ENCODE measurements around the gene MICU1.
"Not testable (repeated sequence)": the region's sequence is repeated elsewhere in the genome, so short reads cannot be mapped to it uniquely, and the experiment has no call there.

Gene MICU1

DNA sequence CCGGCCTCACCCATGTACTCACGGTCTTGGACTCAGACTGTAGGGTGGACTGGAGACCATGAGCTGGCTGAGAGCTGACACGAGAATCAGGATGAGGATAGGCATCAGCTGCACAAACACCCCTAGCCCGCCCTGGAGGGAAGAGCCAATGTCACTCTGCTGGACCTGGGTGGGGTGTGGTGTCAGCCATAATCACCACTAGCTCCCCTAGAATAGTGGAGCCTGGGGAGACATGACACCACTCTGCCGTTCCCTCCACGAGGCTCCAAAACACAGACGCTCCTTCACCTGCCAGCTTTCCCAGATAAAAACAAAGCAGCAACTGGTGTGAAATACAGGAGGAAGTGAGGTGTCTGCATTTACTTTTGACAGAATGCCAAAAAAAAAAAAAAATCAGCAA lies 287.7 kb downstream of the MICU1 start:
- DNase-seq, result no peak

DNA sequence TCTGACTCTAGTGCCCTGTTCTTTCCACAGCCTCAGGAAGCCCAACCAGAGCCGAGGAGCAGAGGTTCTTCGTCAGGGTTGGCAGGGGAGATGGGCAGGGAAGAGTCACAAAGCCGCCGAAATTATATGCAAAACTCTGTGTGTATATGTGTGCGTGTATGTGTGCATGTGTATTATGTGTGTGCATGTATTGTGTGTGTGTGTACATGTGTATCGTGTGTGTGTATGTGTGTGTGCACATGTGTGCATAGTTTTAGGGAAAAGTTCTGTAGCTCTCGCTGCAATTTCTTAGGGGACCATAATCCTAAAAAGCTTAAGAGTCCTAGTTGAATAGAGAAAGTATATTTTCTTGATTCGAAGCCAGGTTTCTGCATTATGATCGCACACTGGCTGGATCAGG lies 288.2 kb downstream of the MICU1 start:
- no peak for DNase-seq

DNA sequence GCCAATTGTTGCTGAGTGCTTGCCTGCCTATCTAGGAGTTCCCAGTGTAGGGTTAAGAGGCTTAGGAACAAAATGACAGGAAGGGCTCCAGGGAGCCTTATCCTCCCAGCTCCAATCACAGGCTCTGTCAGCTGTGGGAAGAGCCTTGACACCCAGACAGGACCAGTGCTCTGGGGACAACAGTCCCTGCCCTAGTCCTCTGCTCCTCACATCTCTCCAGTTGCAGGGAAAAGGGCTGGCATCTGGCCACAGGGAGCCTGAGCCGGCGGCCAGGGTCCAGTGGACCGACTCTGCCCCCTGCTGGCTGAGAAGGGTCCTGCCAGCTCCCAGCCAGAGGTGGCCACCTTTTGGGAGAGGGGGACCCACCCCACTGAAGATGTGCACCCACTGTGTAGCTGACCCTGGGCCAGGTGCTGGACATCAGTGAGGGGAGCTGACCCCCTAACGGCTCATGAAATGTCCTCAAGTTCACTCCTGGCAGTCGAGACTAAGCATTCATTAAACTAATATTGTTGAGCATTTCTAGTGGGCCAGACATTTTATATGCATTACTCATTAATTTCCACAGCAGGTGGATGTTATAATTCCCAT lies 288.7 kb downstream of the MICU1 start:
- DNase-seq, result peak; percentile 90

DNA sequence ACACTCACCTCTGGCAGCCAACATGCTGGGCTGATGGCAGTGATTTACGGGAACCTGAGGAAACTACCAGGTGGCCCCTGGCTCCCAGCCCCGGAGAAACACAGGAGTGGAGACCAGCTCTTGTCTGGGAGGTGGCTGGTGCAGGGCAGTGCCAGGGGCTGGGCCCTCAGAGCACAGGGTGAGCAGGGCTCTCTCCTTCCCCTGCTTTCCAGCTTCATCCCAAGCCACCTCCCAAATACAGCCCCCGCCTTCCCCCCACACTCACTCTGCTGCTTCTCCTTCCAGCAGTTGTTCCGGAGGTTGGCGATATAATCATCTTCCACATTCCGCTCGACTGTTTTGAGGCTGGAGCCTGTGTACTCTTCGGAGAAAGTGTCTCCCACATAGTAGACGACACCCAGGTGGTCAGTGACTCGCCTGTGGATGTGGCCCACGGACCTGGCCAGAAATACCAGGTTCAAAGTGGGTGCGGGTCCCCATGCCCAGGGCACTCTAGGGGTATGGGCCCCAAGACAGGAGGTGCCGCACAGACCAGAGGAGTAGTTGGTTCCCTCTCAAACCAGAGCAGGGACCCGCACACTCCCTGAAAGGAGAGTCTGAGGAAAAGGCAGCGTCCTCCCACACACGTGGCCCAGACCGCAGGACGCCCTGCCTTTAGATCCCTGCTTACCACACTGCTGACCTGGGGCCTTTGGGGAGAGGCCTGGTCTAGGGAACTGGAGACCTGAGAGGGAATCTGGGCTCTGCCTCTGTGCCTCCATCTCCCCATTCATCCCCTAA lies 289.4 kb downstream of the MICU1 start:
- no peak for DNase-seq

DNA sequence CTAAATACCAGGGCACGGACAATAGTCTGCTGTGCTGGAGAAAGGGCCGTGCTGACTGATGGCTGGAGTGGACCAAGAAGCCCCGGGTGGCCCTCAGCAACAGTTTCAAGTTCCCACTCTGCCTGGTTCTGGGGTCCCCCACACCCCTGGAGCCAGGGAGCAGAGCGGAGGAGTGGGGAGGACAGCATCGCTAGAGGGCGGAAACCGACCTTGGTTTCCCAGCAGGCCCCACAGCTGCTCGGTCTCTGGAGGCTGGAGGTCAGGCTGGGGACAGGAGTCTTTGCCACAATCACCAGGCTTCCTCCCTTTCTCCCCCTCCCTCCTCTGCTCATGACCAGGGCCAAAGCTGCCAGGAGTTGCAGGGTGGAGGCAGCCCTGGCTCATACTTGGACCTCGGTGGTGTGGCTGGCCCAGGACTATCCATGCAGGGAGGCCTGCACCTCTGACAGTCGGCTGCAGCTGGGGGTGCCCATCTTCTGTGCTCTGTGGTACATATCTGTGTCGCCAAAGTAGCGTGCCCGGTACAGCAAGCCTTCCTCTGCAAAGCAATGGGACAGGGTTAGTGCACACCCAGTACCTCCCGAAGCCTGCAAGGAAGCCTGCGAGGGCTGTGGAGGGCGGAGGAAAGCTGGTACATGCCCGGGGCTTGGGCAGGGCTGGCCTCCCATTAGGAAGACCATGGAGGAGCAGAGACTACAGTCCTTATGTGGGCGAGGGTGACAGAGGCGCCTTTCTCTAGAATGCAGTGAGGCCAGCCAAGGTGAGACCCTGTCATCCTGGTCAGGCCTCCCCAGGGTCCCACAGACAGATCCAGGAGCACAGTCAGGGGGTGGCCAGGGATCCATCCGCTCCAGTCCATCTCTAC lies 290.3 kb downstream of the MICU1 start:
- DNase-seq, result peak; percentile 77

DNA sequence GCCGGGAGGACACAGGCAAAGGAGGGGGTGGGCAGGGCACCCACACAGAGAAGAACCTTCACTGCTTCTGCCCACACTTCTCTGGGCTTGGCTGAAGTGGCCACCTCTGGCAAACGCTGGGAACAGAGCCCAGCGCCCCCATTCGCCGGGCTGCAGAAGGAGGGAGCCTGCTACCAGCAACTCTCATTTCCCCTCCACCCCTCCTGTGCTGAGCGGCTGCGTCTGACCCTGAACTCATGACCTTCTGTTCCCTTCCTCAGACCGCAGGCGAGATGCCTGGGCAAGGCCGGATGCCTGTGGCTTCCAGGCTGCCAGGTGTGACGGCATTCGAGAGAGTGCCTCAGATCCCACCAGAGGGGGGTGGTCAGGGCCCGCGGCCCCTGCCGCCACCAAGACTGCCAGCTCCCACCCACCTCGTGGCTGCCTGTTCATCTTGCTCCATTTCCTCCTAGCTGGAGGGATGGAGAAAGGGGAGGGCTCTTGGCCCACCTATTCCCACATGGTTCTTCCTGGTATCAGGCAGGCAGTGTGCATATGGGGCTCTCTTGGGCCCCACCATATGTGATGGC lies 291.0 kb downstream of the MICU1 start:
- peak; percentile 91 for DNase-seq

DNA sequence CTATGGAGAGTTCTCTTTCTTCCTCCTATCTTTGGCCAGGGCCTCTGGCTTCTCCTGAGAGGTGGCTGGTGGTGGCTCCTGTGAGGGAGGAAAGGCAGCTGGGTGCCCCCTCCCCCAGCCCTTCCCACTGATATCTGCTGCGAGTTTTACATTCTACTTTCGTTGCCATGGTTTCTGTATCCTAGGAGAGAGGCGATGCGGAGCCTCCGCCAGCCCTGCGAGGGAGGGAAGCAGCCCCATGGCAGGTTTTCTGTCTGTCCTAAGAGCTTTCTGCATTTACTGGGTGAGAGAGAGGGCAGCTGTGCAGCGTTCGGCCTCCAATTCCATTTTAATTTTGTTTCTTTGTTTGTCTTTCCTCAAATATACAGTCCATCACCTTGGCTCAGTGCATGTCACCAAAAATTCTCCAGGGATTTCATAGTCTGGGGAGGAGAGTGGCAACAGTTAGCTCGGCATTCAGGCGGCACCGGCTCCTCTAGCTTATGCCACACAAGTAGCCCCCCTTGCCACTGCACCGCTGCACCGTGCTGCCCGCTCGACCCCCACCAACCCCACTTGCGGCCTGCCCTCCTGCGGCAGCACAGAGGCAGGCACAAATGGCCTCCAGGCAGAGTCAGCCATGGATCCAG lies 291.6 kb downstream of the MICU1 start:
- DNase-seq, result no peak

DNA sequence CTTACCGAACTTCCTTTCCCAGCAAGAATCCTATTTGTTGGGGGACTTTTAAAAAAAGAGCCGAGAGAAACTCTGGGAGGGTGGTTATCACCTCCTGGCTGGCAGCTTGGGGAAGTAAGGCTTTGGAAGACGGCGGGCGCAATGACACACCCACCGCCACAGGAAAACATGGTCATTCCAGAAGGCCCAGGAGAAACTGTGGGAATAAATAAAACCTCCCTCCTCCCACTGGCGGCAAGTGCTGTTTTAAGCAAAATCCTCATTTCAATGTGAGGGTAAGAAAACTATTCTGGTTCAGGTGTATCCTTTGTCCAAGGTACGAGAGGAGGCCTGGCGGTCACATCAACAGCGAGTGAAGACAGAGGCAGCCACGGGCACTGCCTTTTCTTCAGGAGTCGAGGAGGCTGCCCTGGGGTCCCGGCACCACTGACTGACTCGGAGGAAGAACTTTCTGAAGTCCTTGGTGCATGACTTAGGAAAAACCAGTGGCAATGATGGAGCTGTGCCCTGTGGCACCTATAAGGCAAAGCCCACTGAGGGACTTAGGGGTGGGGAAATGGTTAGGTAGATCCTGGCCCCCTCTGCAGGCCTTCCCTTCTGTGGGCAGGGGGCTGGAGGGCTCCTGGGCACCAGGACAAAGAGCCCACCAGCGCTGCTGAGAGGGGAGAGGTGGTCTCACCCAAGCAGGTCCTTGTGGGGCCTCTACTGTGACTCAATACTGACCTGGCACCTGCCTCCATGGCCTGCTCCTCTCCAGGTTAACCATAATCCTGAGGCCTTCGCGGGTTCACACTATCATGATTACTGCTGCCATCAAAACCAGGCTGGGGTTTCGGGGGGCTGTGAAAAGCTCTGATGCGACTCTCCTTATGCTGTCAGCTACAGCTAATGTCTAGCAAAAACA lies 292.5 kb downstream of the MICU1 start:
- DNase-seq, result no peak

DNA sequence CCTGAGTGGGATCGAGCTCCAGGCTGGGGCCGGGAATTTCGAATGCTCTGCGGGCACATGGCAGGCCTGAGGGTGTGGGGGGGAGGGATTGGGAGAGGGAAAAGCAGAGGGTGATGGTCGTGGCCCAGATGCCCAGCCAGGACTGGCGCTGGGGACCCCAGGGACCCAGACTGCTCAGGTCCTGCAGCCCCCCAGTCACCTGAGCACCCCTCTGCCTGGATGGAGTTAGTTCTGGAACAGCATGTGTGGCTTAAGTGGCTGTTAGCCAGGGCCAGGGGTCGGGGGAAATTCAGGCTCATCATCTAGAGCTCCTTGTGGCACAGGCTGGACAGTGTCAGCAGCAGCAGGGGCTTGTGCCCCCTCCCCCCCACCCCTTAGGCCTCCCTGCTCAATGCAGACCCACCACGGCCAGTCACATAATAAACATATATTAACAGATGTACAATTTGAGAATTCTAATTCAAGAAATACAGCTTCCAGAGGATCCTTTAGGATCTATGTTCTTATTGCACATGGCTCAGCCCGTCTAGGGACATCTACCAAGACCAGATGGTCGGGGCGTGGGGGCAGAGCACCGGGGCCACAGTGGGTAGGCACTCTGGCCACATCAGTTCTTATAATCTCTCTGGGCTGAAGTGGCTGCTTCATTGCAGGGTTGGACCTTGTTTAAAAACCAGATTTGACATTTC lies 293.3 kb downstream of the MICU1 start:
- DNase-seq, result no peak

DNA sequence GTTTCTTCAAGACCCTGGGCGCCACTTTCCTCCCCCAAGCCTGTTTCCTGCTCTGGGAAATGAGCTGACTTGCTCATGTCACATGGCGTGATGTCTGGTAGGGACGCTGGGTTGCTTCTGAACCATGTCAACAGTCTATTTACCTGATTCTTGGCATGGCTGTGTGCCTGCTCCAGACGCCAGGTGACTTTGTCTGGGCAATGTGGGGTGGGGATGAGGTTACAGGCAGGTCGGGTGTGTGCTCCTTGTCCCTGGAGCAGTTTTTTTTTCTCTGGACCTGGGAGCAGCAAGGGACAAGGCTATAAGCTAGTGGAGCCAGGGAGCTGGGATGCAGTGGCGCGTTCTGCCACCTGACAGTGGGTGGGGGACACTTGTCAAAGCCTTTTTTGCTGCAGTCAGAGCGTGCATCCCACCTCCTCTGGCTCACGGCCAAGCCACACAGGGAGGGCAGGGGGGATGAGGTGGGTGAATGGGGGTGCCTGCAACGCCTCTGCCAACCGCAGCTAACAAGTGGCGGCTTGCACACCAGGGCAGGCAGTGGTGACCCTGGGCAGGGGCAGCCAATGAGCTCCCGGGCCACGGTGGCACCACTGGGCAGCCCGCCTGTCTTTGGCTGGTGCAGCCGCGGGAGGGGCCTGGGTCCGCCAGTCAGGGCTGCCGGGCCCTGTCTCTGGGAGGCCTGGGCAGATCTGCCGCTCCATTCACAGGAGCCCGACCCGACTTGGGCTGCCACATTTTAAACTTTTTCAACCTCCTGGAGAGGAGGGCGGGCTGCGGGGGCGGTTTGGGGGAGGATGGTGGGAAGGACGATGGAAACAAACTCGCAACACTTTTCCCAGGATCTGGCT lies 294.1 kb downstream of the MICU1 start:
- peak; percentile 94 for DNase-seq

DNA sequence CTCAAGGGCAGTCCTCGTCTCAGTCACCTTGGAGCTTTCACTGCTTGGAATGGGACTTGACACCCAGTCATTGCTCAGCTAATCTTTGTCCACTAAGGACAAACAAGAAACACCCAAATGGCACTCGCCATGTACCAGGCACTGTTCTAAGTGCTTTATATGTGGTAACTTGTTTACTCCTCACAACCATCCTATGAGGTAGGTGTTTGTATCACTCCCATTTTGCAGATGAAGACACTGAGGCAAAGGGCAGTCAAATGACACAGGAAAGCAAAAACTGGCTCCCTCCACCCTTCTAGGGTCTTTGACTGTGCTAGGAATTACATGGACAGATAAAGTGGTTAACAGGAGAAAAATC lies 295.8 kb downstream of the MICU1 start:
- DNase-seq, result no peak

DNA sequence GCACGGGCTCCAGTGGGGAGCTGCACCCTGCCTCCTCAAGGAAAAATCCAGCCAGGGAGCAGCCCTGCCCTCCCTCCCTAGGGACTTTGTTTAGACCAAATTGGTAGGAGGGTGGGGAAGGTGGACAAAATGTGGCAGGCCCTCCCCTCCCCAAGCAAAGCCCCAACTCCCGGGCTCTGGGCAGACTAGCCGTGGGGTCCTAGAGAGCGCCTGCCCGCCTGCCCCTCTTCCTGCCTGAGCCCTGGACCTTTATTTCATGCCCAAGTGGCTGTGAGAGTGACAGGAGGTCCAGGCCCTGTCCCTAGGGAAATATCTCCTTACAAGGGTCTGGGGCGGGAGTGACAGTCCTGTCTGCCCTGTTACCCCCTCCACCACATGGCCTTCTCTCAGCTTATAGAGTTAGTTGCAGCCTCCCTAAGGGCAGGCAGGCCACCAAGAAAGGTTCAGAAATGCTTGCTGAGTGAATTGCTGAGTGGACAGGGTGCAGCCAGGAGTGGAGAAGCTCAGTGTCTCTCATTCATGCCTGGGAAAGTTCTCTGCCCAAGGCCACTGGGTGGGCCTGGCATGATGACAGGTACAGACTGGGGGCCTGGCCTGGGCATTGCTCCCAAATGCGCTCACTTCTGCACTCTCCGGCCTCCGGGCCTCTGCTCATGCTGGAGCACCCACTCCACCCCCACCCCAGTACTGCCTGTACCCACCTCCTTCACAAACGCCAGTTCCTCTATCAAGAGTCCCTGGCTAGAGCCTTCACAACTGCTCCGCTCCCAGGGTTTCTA lies 296.4 kb downstream of the MICU1 start:
- no peak for DNase-seq

DNA sequence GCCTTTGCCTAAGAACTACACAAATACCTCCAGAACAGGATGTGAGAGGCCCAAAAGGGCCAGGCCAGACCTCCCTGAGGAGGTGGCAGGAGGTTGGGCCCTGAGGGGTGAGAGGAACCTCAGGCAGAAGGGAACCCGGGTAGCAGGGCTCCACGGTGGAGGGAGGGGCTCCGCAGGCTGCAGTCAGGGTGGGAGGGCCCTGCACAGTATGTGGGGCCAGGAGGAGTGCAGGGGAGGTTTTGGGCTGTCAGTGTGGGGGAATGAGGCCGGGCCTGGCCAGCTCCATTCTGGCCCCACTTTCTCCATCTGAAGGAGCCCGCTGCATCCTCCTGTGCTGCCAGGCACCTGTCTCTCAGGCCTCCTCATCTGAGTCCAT lies 297.1 kb downstream of the MICU1 start:
- DNase-seq, result no peak

DNA sequence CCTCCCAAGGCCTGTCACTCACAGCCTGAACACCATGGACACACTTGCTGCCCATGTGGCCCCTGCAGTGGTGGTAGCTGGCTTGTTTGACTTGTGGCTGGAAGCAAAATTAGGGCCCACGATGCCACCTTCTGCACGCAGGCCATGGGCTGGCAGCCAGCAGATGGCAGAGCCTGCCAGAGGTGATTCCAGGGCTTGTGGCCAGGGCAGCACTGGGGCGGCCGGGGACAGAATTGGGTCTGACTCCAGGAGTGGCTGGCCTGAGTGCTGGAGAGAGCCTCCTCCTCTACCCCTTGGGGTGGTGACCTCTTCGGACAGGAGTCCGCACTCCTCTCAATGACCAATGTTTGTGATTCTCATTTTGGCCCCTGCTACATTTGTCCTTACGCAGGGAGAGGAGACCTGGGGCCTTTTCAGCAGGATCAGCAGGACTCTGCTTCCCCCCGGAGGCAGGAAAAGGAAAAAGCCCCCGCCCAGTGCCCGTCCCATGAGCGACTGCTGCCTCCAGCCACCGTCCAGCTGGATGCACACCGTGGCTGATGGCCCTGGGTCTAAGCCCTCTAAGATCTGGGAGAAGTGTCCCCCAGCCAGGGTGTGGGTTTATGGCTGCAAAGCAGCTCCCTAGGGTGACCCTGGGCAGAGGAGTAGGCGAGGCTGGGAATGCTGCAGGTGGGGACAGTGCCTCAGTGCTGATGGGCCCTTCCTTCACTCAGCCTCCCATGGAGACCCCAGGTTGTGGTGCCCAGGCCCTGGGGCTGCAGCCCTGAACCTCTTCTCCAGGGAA lies 297.6 kb downstream of the MICU1 start:
- DNase-seq, result peak; percentile 68

DNA sequence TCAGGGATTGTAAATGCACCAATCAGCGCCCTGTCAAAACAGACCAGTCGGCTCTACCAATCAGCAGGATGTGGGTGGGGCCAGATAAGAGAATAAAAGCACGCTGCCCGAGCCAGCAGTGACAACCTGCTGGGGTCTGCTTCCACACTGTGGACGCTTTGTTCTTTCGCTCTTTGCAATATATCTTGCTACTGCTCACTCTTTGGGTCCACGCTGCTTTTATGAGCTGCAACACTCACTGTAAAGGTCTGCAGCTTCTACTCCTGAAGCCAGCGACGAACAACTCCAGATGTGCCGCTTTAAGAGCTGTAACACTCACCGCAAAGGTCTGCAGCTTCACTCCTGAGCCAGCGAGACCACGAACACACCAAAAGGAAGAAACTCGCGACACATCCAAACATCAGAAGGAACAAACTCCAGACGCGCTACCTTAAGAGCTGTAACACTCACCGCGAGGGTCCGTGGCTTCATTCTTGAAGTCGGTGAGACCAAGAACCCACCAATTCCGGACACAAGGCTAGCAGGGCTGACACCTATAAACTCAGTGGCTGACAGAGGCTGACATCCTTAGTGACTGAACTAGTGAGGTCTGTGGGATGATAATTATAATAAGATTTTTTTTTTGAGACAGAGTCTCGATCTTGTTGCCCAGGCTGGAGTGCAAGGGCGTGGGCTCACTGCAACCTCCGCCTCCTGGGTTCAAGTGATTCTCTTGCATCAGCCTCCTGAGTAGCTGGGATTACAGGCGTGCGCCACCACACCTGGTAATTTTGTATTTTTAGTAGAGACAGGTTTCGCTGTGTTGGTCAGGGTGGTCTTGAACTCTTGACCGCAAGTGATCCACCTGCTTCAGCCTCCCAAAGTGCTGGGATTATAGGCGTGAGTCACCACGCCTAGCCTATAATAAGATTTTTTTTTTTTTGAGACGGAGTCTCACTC lies 298.9 kb downstream of the MICU1 start:
- DNase-seq, result peak; percentile 86

DNA sequence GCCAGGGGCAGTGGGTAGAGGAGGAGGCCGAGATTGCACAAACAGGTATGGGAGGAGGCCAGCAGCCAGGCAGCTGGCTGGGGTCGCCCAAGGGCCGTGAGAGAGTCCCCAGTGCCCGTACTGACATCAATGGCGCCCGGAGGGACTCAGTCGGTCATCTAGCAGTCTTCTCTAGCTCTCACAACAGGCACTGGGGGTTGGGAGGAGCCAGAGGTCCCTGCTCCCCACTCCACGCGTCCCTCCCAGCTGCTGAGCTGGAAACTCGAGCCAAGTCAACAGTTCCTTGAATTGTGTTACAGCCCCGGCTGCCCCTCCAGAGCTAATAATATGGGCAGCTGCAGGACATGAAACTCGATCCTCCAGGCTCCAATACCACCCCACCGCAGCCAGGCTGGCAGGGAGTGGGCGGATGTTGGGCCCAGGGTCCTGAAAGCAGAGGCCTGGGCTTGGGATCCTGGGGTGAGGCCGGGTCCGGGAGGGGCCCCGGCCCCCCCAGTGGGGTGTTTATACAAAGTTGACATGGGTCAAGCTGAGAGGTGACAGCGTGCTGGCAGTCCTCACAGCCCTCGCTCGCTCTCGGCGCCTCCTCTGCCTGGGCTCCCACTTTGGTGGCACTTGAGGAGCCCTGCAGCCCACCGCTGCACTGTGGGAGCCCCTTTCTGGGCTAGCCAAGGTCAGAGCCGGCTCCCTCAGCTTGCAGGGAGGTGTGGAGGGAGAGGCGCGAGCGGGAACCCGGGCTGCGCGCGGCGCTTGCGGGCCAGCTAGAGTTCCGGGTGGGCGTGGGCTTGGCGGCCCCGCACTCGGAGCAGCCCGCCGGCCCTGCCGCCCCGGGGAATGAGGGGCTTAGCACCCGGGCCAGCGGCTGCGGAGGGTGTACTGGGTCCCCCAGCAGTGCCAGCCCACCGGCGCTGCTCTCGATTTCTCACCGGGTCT lies 300.4 kb downstream of the MICU1 start:
- not testable (repeated sequence) for DNase-seq

Data from activated effector memory CD4-positive, alpha-beta T cell treated with anti-CD3 and anti-CD28 coated beads, Interleukin-2, amount 50 U/mL, for 16 hours (primary cell).